KMS-11 (cell line): ENCODE measurements around the gene B3GNT5.

Experiments used
- H2AFZ ChIP-seq: fragments of 200-600 bp; sonication (generic); 2 replicates; pipeline ENCODE4 v1.6.1; 2016; ENCODE audit warnings: antibody characterized with exemption, mixed run types, low read depth
- H3K27ac ChIP-seq: fragments of 200-600 bp; sonication (generic); 2 replicates; pipeline ENCODE4 v1.6.1; 2016; ENCODE audit warnings: mild to moderate bottlenecking, mixed run types
- H3K27me3 ChIP-seq: fragments of 200-600 bp; sonication (generic); 2 replicates; pipeline ENCODE4 v1.6.1; 2017; ENCODE audit warnings: mild to moderate bottlenecking, low read depth, mixed run types, moderate library complexity; ENCODE audit not compliant: insufficient read depth
- H3K36me3 ChIP-seq: fragments of 200-600 bp; sonication (generic); 2 replicates; pipeline ENCODE4 v1.6.1; 2017; ENCODE audit warnings: mild to moderate bottlenecking, mixed run types; ENCODE audit not compliant: insufficient read depth
- H3K4me1 ChIP-seq: fragments of 200-600 bp; sonication (generic); 2 replicates; pipeline ENCODE4 v1.6.1; 2016; ENCODE audit warnings: mild to moderate bottlenecking, low read depth, mixed run types; ENCODE audit not compliant: poor library complexity, severe bottlenecking
- H3K4me2 ChIP-seq: fragments of 200-600 bp; sonication (generic); 2 replicates; pipeline ENCODE4 v1.7.0; 2016; ENCODE audit warnings: mild to moderate bottlenecking, mixed run types
- H3K4me3 ChIP-seq: fragments of 200-600 bp; sonication (generic); IDR thresholded peaks from 2 replicates; pipeline ENCODE4 v1.6.1; 2017; ENCODE audit warnings: low read depth, low read length, mixed read lengths; ENCODE audit not compliant: insufficient read depth
- H3K79me2 ChIP-seq: fragments of 200-600 bp; sonication (generic); 2 replicates; pipeline ENCODE4 v1.6.1; 2016; ENCODE audit warnings: low read depth, mixed run types; ENCODE audit not compliant: insufficient read depth
- H3K9ac ChIP-seq: fragments of 200-600 bp; sonication (generic); 2 replicates; pipeline ENCODE4 v1.6.1; 2016; ENCODE audit warnings: mild to moderate bottlenecking, mixed run types
- H4K20me1 ChIP-seq: fragments of 200-600 bp; sonication (generic); 2 replicates; pipeline ENCODE4 v1.6.1; 2016; ENCODE audit warnings: mild to moderate bottlenecking, mixed run types; ENCODE audit not compliant: insufficient read depth
- CTCF ChIP-seq: fragments of 200-600 bp; sonication (generic); conservative IDR thresholded peaks from 2 replicates; pipeline ENCODE4 v1.6.1; 2017; ENCODE audit warnings: low read depth, mild to moderate bottlenecking, antibody characterized with exemption, low read length, moderate library complexity, mixed read lengths

Gene B3GNT5

DNA sequence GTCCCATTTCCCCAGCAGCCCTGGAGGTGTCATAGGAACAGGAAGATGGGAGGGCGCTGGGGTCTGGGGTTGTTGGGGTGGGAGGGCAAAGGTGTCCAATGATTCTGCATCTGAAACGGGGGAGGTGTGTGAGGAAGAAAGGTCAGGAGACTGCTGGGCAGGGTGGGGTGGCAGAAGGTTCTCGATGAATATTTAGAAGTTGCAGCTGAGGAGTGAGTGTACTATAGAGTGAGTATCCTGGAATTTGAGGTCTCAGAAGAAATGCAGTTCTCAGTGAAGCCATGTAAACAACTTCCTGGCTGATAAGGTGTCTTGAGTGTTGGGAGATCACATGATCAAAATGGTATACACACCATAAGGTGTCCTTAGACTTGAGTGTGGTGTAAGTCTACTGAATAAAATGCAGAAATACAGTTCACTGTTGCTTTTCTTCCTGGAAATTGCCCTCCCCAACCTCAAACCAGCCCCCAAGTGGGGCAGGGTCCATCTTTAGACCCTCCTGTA lies 9.9 kb downstream of the B3GNT5 start:
- H3K4me3 ChIP-seq: no peak overlapping the region
- H3K27me3 ChIP-seq: no peaks in the 10 kb centered on the region
- no peaks in the 10 kb centered on the region for H3K36me3 ChIP-seq
- H3K27ac ChIP-seq: no peak overlapping the region
- H3K4me2 ChIP-seq: no peak overlapping the region
- H3K79me2 ChIP-seq: no peaks in the 10 kb centered on the region
- H3K4me1 ChIP-seq: no peaks in the 10 kb centered on the region
- no peak overlapping the region for H2AFZ ChIP-seq
- H3K9ac ChIP-seq: no peak overlapping the region
- H4K20me1 ChIP-seq: no peaks in the 10 kb centered on the region
- no peak for TF ChIP-seq CTCF

- Histone ChIP-seq H3K4me2 (no peak overlapping the region), H3K27me3 (no peaks in the 10 kb centered on the region), H3K4me1 (no peaks in the 10 kb centered on the region), H2AFZ (no peak overlapping the region), H3K4me3 (no peak overlapping the region), H3K79me2 (no peaks in the 10 kb centered on the region), H3K9ac (no peak overlapping the region), H4K20me1 (no peaks in the 10 kb centered on the region), H3K27ac (no peak overlapping the region), H3K36me3 (no peaks in the 10 kb centered on the region)
- no peak for TF ChIP-seq CTCF
These were observed 11.2 kb downstream of the B3GNT5 start for GRCh38 chr3:183264268-183264667.

DNA sequence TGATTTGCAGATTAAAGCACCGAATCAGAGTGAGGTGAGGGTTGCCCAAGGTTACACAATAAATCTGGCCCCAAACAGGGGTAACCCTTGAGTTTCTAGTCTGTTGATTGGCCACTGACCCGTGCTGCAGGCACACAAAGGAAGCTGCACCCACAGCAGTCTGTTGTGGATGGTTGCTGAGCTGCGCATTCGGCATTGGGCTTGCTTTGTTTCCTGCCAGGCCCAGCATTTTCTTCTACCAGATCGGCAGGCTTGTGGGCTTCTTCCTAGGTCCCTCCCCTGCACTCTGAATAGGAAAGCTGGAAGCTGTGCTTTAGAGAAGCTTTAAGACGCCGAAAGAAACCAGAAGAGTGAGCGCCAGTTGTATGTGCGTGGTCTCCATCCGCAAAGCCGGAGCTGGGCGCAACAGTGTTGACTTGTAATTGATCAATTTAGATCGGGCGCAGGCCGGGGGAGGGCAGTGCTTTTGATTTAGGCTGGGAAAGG lies 12.1 kb downstream of the B3GNT5 start:
- no peaks in the 10 kb centered on the region for H4K20me1 ChIP-seq
- no peak overlapping the region for H3K4me3 ChIP-seq
- H2AFZ ChIP-seq: no peak overlapping the region

GRCh38 chr3:183265834-183266417 lies 12.9 kb downstream of the B3GNT5 start:
- Histone ChIP-seq H3K36me3 (no peaks in the 10 kb centered on the region), H3K4me2 (no peak overlapping the region), H3K9ac (no peak overlapping the region), H3K79me2 (no peaks in the 10 kb centered on the region), H4K20me1 (no peaks in the 10 kb centered on the region), H3K4me1 (no peaks in the 10 kb centered on the region), H3K27me3 (no peaks in the 10 kb centered on the region), H3K27ac (no peak overlapping the region), H2AFZ (no peak overlapping the region), H3K4me3 (no peak overlapping the region)
- no peak for TF ChIP-seq CTCF

More for the DNA sequence above, 12.1 kb downstream of the B3GNT5 start:
- no peaks in the 10 kb centered on the region for H3K4me1 ChIP-seq
- H3K9ac ChIP-seq: no peak overlapping the region
- TF ChIP-seq CTCF: no peak
- no peak overlapping the region for H3K27ac ChIP-seq
- no peaks in the 10 kb centered on the region for H3K36me3 ChIP-seq
- H3K4me2 ChIP-seq: no peak overlapping the region
- H3K27me3 ChIP-seq: no peaks in the 10 kb centered on the region
- H3K79me2 ChIP-seq: no peaks in the 10 kb centered on the region
